ENCODE data around the gene SERPINB3.

The SERPINB3 gene

DNA sequence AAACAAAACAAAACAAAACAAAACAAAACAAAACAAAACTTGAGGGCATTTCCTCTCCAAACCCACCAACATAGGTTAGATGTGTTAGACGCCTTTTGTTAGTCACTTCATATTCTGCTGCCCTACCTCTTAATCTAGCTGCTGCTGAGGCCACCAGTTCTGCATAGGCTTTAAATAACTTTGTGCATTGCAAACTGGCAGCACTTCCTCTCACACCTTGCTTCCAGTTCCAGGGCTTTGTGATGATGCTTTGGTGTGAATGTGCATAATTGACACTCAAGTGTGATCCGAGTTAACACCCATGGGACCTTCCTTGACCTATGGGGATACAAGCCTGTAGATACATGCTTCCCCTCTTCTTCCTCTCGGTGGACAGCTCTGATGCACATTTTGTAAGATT, 38.8 kb upstream of the SERPINB3 start:
- Histone ChIP-seq H3K27ac (no peak overlapping the region), H3K36me3 (no peaks in the 10 kb centered on the region), H3K9me3 (no peaks in the 10 kb centered on the region), H3K27me3 (no peaks in the 10 kb centered on the region), H3K4me1 (no peaks in the 10 kb centered on the region), H3K4me3 (no peak overlapping the region)
- TF ChIP-seq CTCF (IDR thresholded peaks at IDR 0.05), result no peak
- intact Hi-C loops (cut with DNase I; ENCODE audit: low total_unique reads), result no loop called here
- no peak for DNase-seq

- intact Hi-C loops (cut with DNase I; ENCODE audit: low total_unique reads), result no loop called here
- no peak for DNase-seq
- Histone ChIP-seq H3K4me1 (no peaks in the 10 kb centered on the region), H3K4me3 (no peak overlapping the region), H3K36me3 (no peaks in the 10 kb centered on the region), H3K27me3 (no peaks in the 10 kb centered on the region), H3K27ac (no peak overlapping the region), H3K9me3 (no peaks in the 10 kb centered on the region)
- TF ChIP-seq CTCF (IDR thresholded peaks at IDR 0.05), result no peak
These were observed 35.5 kb upstream of the SERPINB3 start for GRCh38 chr18:63697097-63697660.

GRCh38 chr18:63689064-63689463, 27.4 kb upstream of the SERPINB3 start:
- intact Hi-C loops (cut with DNase I; ENCODE audit: low total_unique reads), result no loop called here
- H3K4me3 ChIP-seq, result no peak overlapping the region
- H3K9me3 ChIP-seq, result peaks cover 0 to 9% (median 0%) of the 10 kb centered on the region in 3 donors
- H3K4me1 ChIP-seq, result no peaks in the 10 kb centered on the region
- no peak for DNase-seq
- no peak overlapping the region for H3K27ac ChIP-seq
- H3K27me3 ChIP-seq, result no peaks in the 10 kb centered on the region
- TF ChIP-seq CTCF (IDR thresholded peaks at IDR 0.05), result no peak
- no peaks in the 10 kb centered on the region for H3K36me3 ChIP-seq

DNA sequence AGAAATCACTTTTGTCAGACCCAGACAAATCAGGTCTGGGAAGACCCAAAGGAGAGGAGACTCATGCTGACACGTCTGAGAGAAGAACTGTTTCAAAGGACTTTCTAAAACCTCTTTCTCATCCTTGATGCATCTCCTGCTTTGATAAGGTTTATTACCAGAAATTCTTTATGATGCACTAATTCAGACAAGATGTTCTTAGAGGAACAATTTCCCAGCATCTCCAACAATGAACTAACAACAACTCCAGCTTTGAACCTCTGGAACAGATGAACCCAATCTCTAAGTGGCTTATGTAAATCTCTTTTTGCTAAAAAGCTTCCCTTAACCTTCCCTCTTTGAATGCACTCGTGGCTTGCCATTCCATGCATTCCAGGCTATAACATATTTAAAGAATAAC, 25.2 kb upstream of the SERPINB3 start:
- no peak overlapping the region for H3K27ac ChIP-seq
- no peaks in the 10 kb centered on the region for H3K4me1 ChIP-seq
- H3K4me3 ChIP-seq, result no peak overlapping the region
- TF ChIP-seq CTCF (IDR thresholded peaks at IDR 0.05), result no peak
- H3K27me3 ChIP-seq, result no peaks in the 10 kb centered on the region
- no peak for DNase-seq
- no peaks in the 10 kb centered on the region for H3K36me3 ChIP-seq
- peaks cover 0 to 9% (median 0%) of the 10 kb centered on the region in 3 donors for H3K9me3 ChIP-seq
- intact Hi-C loops (cut with DNase I; ENCODE audit: low total_unique reads), result no loop called here

DNA sequence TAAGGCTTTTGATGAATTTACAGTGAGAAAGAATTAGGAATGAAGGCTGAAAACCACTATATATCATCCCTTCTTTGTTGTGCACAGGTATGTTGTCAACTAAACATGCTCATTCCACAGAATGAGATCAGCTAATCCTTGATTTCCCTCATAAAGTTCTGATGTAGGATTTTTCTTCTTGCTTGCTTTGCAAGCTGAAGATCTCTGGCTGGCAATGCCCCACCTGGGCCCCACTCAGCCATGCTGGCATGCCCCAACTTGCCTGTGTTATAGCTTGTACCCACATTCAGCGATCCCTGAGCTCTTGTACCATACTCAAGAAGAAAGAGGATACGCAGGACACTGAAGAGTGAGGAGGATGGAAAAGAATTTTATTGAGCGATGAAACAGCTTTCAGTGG, 23.0 kb upstream of the SERPINB3 start:
- Histone ChIP-seq H3K9me3 (no peaks in the 10 kb centered on the region), H3K27ac (no peak overlapping the region), H3K4me1 (no peaks in the 10 kb centered on the region), H3K27me3 (no peaks in the 10 kb centered on the region), H3K4me3 (no peak overlapping the region), H3K36me3 (no peaks in the 10 kb centered on the region)
- no peak for TF ChIP-seq CTCF (IDR thresholded peaks at IDR 0.05)
- intact Hi-C loops (cut with DNase I; ENCODE audit: low total_unique reads), result no loop called here
- no peak for DNase-seq

- TF ChIP-seq CTCF (IDR thresholded peaks at IDR 0.05), result no peak
- H3K4me1 ChIP-seq, result no peaks in the 10 kb centered on the region
- H3K36me3 ChIP-seq, result no peaks in the 10 kb centered on the region
- H3K27me3 ChIP-seq, result no peaks in the 10 kb centered on the region
- no peak overlapping the region for H3K27ac ChIP-seq
- DNase-seq, result no peak
- no peak overlapping the region for H3K4me3 ChIP-seq
- intact Hi-C loops (cut with DNase I; ENCODE audit: low total_unique reads), result no loop called here
- H3K9me3 ChIP-seq, result no peaks in the 10 kb centered on the region
These were observed 22.2 kb upstream of the SERPINB3 start for GRCh38 chr18:63683890-63684289.
